Measurements from ENCODE around the gene STAT1. TPM values are rescaled to one million over a fixed set of nuclear protein-coding genes. Genes with fewer than 3 reads are reported as not detected.

STAT1 gene
- total and polyA plus RNA-seq, 9 of the 15 experiments (the other 6 are each of a cell fraction or from before 2014, with no cell fraction given), result 8.7 to 34.4 (median 26.8) TPM

GRCh38 chr2:191020742-191021381, 6.9 kb upstream of the STAT1 start (continued):
- TF ChIP-seq PYGO2 (tag; IDR thresholded peaks at IDR 0.05) (no peak), ZNF436 (CRISPR knock-in tag; IDR thresholded peaks at IDR 0.05) (no peak), BHLHE40 (IDR thresholded peaks at IDR 0.05; ENCODE audit: low read length) (peak; percentile 25; the same call in 1 of the 2 replicates), TFE3 (CRISPR knock-in tag; IDR thresholded peaks at IDR 0.05) (no peak), GABPB2 (CRISPR knock-in tag; conservative IDR thresholded peaks at IDR 0.05) (no peak), TCF7 (IDR thresholded peaks at IDR 0.05; ENCODE audit: borderline replicate concordance) (no peak), ESRRA (IDR thresholded peaks at IDR 0.05; ENCODE audit: borderline replicate concordance, low read depth) (no peak), ZBTB49 (CRISPR knock-in tag; IDR thresholded peaks at IDR 0.05; ENCODE audit: borderline replicate concordance) (no peak), ZBTB7A (IDR thresholded peaks at IDR 0.05; ENCODE audit: borderline replicate concordance, control insufficient read depth, low read depth, low read length) (no peak), ZNF347 (CRISPR knock-in tag; IDR thresholded peaks at IDR 0.05; ENCODE audit: low read depth) (no peak), ZNF318 (IDR thresholded peaks at IDR 0.05; ENCODE audit: borderline replicate concordance in 1 of 2, low read depth in 1 of 2) (no peak), NR2C2 (CRISPR knock-in tag; IDR thresholded peaks at IDR 0.05) (no peak; the same call in 1 of the 2 replicates), NR2C2 (tag; IDR thresholded peaks at IDR 0.05) (0 out of 2 replicates have a peak, but pooled peaks have one; percentile 6), KHSRP (IDR thresholded peaks at IDR 0.05) (no peak), ZC3H11A (IDR thresholded peaks at IDR 0.05; ENCODE audit: low read depth, low read length) (no peak), MAX (CRISPR knock-in tag; IDR thresholded peaks at IDR 0.05) (no peak)

All from K562 (cell line).